IPS DF 4.7 (cell line): ENCODE results near the gene RPL39L.
"Not testable (repeated sequence)": the region's sequence is repeated elsewhere in the genome, so short reads cannot be mapped to it uniquely, and the experiment has no call there.

ENCODE experiments used
- DNase-seq: peaks from one replicate; pipeline ENCODE4 v3.0.0-alpha.2; 2013; ENCODE audit warnings: low spot score; ENCODE audit errors: extremely low read depth

RPL39L gene

DNA sequence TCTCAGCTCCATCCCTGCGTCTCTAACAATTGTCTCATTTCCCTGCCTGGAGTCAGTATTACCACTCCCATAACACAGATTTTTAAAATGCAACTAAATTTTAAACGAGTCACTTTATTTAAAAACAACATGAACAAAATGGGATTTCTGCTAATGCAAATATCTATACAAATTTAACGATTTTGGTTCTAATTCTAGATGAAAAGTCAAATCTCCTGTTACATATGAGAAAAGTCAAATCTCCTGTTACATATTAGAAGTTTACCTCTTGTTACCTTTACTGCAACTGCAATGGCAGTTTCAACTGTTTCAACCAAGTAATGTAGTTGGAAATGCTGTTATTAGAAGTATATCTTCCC lies 578 bp upstream of the RPL39L start:
- DNase-seq: no peak

DNA sequence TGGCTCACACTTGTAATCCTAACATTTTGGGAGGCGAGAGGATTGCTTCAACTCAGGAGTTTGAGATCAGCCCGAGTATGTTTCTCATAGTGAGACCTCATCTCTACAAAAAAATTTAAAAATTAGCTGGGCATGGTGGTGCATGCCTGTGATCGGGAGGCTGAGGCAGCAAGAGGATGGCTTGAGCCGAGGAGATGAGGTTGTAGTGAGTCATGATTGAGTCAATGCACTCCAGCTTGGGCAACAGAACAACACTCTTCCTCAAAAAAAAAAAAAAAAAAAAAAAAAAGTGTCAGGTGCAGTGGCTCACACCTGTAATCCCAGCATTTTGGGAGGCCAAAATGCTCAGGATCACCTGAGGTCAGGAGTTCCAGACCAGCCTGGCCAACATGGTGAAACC lies 2.4 kb downstream of the RPL39L start:
- DNase-seq: no peak

DNA sequence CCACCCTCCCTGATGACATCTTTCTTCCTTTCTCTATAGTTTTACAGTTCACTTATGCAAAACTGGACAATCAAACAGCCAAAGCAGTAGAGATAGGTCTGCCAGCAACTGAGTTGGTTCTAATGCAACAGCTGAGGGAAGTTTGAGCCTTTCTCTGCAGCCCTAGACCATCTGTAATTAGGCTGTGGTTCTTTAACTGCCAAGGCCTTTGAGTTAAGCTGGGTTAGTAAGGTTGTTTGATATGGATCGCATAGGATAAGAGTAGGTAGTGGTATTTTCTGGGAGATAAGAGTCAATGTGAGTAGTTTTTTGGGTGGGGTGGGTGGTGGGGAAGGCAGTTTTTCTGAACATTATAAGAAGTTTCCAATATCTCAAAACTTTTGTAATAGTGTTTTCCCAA lies 3.0 kb downstream of the RPL39L start:
- no peak for DNase-seq

DNA sequence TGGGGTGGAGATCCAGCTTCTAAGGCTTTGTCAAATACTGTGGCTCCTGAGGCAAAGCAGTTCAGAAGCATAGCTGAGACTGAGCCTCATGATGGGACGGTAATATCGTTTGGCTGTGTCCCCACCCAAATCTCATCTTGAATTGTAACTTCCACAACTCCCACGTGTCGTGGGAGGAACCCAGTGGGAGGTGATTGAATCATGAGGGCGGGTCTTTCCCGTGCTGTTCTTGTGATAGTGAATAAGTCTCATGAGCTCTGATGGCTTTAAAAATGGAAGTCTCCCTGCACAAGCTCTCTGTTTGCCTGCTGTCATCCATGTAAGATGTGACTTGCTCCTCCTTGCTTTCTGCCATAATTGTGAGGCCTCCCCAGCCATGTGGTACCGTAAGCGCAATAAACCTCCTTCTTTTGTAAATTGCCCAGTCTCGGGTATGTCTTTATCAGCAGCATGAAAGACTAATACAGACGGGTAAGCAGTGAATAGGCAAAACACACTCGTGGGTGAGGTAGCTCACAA lies 4.1 kb downstream of the RPL39L start:
- DNase-seq: not testable (repeated sequence)

DNA sequence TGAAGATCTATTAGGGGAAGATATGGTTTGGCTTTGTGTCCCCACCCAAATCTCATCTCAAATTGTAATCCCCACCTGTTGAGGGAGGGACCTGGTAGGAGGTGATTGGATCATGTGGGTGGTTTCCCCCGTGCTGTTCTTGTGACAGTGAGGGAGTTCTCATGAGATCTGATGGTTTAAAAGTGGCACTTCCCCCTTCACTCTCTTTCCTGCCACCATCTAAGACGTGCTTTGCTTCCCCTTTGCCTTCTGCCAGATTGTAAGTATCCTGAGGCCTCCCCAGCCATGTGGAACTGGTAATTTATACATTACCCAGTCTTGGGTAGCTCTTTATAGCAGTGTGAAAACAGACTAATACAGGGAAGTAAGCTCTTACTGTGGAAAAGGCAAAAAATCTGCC lies 6.1 kb downstream of the RPL39L start:
- not testable (repeated sequence) for DNase-seq

DNA sequence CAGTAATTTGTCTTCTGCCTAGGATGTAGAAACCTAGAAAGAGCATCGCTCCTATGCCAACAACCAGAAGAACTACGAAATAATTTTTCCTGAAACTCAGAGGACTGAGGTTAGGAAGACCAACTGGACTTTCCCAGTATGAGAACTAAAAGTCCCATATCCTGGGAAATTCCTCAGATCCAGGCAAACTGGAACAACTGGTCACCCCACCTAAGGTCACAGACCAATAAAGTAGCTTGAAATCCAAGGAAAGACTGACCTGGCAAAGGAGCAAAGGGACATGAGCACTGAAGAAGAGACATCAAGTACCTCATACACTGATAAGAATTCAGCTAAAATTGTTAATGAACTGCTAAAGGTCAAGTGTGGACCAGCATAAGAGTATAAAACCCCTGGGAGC lies 6.6 kb downstream of the RPL39L start:
- DNase-seq: no peak

DNA sequence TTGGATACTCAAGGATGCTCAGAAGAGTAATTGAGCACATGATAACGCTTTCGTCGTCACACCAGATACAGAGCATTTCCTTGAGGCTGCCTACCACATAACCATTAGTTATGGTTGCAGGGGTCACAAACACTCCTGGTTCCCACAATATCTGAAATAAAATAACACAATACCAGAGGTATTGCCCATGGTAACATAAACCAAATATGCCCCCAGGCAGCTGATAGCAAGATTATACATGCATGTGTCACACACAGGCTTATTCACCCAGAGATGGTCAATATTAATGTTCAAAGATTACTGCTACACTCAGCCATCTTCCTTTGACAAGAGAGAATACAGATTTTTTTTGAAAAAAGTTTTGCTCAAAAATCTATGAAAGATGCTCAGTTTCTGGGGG lies 7.3 kb downstream of the RPL39L start:
- DNase-seq: no peak

DNA sequence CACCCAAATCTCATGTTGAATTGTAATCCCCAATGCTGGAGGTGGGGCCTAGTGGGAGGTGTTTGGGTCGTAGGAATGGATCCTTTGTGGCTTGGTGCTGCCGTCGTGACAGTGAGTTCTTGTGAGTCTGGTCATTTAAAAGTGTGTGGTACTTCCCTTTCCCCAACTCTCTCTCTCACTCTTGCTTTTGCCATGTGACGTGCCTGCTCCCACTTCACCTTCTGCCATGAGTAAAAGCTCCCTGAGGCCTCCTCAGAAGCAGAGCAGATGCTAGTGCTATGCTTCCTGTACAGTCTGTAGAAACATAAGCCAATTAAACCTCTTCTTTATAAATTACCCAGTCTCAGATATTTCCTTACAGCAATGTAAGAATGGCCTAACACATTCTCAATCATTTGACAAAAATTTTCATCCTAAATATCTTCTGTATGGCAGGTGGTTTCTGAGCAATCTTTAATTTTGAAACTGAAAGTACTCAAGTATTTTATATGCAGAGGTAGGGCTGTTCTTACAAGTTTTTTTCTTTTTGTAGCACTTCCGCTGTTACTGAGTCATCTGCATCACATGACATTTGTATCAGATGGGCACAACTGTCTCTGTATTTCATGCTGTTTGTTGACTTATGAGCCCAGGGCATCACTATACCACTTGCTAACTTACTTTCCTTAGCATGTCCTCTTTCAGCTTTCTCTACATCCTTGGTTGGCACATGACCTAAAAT lies 8.8 kb downstream of the RPL39L start:
- DNase-seq: no peak

DNA sequence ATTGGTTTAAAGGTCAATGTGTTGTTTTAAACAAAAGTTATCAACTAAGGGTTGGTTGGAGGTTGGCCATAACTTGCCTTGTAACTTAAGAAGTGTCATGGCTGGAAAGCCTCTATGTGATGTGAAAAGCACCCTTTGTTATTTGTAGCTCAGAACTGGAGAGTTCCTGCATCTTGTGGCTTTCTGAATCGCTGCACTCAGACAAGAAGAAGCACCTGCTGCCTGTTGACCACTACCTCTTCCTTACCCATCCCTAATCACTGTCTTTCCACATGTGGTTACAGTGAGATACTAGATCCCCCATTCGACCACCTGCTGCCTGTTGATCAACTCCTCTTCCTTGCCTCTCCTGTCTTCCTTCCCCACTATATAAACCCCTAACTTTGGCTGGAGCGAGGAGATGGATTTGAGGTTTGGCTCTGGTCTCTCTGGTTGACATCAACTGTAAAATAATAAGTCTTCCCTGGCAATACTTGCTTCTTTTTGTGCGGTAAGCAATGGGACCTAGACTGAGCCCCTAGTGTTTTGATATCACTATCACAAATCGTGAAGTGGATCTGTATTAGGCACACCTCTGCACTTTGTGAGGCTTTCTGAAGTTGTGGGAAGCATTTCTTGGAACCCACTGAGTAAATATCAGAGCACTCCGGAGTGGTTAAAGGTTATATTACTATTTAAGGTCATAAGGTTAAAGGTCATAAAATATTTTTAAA lies 13.8 kb downstream of the RPL39L start:
- no peak for DNase-seq

DNA sequence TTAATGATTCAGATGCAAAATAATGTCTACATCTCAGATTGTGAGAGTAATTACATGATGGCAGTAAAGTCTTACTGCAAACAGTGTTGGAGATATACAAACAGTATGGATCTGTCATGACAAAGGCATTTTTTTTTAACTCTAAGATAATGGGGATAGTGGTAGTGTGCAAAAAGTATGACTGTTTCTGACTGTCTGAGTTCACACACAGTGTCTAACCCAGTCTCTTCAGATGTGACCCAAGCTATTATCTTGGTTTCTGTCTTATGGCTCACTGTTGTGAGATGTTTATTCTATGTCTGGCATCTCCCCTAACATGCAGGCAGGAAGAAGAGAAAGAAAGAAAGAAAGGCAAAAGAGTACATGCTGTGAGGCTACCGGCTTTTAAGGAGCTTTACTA lies 17.0 kb downstream of the RPL39L start:
- no peak for DNase-seq

DNA sequence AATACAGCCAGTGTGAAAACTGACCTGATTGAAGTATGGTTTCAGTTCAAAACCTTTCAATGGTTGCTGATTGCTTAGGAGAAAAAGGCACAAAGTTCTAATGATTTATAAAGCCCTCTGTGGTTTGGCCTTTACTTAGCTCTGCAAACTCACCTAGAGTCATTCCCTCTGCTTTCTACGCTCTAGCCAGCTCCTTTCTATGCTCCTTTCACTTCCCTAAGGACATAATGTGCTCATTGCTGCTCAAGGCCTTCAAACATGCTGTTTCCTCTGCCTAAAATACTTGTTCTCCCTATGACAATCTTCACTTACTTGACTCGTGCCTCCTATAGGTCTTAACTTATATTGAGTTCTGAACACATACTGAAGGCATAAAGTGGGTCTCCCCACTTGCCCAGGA lies 19.0 kb downstream of the RPL39L start:
- no peak for DNase-seq

DNA sequence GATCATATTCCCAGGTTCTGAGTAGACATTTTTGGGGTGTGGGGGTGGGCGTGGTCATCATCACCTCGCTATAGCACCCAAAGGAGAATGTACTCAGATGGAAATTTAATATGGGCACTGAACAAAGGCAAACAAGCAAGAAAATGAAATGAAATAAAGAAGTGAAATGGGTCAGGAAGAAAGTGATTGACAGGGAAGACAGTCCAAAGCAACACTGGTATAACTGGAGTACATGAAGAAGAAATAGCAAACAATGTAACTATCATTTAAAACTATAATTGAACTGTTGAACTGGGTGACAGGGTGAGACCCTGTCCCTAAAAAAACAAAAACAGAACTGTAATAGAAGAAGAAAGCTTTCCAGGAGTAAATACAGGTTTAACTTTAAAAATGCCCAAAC lies 24.8 kb downstream of the RPL39L start:
- DNase-seq: no peak

DNA sequence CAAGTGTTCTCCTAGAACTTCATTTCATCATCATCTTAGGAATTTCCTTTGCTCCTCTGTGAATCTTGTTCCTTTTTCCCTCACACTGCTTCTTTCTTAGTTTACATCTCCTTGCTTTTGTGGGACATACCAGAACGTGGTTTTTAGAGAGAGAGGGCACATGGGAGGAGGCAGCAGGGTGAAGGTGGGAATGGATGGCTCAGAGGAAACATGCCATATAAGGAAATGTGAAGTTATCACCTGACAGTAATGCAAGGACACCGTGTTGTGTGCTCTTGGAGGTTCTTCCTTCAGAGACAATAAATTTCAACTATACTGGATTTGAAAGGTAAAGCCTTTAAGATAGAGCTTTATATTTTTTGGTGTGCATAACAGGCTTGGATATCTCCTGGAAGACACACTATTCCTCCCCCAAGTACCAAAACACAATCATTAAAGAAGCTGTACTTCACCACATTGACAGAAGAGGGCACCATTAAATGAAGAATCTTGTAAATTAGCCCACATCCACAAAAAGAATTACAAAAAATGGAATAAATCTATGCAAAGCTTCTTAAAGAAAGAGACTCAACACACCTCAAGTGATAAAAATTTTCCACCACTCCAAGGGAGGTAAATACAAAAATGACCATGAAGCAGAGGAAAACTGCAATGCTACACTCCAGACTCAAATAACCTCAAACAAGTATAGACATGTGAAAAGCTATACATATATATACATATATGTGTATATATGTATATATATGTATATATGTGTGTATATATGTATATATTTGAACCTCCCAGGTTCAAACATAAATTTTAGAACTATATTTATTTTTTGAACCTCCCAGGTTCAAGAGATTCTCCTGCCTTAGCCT lies 26.1 kb downstream of the RPL39L start:
- DNase-seq: peak; percentile 14

DNA sequence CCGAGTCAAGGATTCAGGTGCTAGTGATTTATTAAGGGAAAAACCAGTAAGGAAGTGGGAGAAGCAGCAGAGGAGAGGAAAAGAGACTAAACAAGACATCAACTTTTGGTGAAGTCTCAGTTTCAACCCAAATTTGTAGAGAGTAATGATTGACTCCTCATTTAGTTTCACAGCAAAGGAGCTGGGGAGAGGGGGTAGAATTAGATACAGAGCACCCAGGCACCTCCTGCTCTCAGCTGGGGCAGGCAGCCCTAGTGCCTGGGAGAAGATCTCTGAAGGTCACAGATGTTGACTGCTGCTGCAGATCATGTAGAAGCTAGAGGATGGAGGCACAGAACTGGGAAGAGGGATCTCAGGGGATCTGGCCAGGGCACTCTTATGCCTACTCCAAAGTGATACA lies 29.1 kb downstream of the RPL39L start:
- DNase-seq: no peak

DNA sequence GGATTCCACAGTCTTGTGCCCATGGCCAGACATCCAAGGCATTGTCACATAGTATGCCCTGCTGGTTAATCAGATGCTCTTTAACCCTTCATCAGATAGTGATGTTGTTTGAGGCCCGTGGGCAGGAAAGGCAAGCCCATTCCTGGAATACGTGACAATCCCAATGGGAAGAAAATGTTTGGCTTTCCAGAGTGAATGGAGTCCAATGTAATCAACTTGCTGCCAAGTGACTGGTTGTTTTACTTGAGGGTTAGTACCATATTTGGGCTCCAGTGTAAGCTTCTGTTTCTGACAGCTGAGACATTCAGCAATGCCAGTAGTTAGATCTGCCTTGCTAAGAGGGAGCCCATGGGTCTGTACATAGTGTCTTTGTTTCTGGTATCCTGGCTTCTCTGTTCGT lies 31.3 kb downstream of the RPL39L start:
- no peak for DNase-seq

DNA sequence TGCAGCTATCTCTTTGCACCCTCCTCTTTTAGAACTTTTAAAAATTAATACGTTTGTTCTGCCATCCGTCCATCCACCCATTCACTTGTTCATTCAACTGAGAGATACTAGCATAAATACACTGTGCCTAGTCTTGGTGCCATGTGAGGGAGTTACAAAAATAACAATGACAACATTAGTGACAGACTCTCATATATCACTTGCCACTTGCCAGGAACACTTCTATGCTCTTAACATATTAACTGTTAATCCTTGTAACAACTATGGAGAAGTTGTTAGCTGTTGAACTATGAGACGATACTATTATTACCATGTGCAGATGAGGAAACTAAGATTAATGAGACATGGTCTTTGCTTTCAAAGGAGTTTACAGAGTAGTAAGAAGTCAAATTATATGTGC lies 33.6 kb downstream of the RPL39L start:
- no peak for DNase-seq

DNA sequence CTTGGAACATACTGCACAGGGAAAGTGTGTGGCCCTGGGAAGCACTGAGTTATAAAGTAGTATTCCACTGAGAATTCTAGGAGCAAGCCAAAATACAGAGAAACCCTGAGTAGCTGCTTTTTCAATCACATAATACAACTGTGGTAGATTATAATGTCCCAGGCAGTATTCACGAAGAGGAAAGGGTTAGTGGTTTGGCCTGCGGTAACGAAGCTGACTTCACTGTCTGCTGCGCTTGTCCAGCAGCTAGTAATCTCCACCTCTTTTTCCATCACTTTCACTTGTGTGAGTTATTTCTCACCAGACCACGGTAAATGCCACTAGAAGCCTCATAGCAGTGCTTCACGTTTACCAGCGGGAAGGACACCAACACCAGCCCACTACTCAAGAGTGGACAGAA lies 34.4 kb downstream of the RPL39L start:
- no peak for DNase-seq

DNA sequence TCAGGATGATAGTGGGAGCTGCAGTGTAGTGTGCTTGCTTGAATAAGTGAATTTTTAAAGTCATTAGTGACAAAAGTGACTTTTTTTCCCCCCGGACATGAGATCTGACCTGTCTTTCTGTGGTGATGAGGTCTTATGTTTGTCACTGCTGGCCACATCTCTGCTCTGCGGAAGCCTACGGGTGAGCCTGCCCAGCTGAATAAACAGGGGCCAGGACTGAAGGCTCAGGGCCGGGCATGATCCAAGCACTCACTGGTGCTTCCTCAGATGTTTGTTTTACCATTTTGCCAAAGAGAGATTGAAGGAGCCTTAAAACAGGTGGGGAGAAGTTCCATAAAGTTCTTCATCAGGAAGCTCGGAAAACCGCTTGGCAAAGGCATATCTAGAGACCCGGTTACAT lies 35.0 kb downstream of the RPL39L start:
- DNase-seq: no peak

DNA sequence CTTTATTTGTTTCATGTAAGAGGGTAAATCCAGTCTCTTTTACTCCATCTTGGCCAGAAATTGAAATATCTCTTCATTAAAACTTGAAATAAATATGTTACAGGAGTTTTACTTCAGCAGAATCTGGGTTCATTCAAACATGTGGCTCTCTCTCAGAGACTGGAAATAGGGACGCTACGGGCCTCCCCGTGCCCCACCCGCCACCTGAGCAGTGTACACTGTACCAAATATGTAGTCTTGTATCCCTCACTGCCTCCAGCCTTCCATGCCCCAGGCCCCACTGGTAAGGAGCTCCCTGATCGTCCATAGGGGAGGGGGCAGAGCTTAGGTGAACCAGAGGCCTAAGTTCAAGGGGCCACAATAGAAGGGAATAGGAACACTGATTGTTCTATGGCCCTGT lies 36.0 kb downstream of the RPL39L start:
- no peak for DNase-seq

DNA sequence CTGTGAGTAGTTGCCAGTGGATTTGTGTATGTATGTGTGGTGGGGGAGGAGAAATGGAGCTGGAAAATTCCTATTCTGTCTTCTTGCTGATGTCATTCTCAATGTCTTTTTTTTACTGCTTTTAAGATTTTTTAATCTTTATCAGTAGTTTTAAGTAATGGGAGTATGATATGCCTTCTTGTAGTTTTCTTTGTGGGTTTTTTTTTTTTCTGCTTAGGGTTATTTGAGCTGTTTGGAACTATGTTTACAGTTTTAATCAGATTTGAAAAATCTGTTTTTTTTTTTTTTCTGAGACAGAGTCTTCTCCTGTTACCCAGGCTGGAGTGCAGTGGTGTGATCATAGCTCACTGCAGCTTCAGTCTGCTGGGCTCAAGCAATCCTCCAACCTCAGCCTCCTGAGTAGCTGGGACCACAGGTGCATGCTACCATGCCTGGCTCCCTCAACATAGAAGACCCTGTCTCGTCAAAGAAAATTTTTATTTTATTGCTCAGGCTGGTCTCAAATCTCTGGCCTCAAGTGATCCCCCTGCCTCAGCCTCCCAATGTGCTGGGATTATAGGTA lies 37.1 kb downstream of the RPL39L start:
- no peak for DNase-seq

DNA sequence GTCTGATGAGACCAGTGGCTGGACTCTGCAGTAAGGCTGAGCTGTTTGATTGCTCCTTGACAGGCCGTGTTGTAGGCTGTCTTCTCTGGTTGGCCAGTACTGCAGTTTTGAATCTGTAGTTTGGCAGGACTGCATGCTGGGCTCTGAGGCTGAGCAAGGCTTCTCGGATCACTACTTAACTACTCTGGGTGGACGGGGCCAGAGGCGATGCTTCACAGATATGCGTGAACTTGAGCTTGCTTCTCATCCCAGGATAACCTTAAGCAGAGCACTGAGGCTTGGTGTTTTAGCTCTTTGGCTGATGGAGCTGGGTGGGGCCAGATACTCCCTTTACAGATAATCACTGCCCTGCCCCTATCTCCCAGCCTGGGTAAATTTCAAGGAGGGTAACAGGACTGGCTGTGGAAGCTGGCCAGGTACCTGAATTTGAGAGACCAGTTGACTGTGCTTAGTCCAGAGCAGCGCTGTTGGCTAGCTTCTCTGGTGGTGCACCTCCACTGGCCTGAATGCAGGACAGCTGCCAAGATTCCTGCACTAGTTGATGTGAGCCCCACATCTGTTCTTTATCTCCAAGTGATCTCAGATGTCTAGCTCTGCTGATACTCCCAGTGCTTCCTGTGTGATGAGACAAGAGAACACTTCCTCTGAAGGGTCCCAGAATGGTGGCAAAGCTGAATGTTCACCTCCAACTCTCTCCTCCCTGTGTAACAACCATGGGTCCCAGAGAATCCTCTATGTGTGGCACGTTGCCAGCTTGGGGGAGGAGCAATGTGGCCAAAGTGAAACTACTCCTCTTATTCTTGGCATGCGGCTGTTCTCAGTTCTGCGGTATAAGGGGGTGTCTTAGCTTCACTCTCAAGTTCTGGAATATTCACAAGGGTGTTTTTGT lies 37.9 kb downstream of the RPL39L start:
- no peak for DNase-seq
